EH (cell line): ENCODE data around the gene F2RL3.
A peak's percentile ranks its signal among the peaks of the same experiment; 100 is the strongest.

ENCODE experiments used
- DNase-seq: peaks from one replicate; pipeline ENCODE4 v3.0.0-alpha.2; 2015; ENCODE audit warnings: low read depth

F2RL3 gene

GRCh38 chr19:16895467-16896145 is 6.8 kb downstream of the F2RL3 start:
- no peak for DNase-seq

- no peak for DNase-seq
Observed at GRCh38 chr19:16896146-16897028, 7.6 kb downstream of the F2RL3 start.

- DNase-seq, result peak; percentile 93
Observed at GRCh38 chr19:16897029-16897855, 8.4 kb downstream of the F2RL3 start.

GRCh38 chr19:16897856-16898161 is 9.0 kb downstream of the F2RL3 start:
- no peak for DNase-seq

- no peak for DNase-seq
Observed at GRCh38 chr19:16898361-16899015, 9.7 kb downstream of the F2RL3 start.

- peak; percentile 37 for DNase-seq
Observed at GRCh38 chr19:16899566-16900075, 10.8 kb downstream of the F2RL3 start.

GRCh38 chr19:16901491-16902175 is 12.8 kb downstream of the F2RL3 start:
- DNase-seq, result no peak

- no peak for DNase-seq
Observed at GRCh38 chr19:16902545-16902944, 13.7 kb downstream of the F2RL3 start.

- DNase-seq, result no peak
Observed at GRCh38 chr19:16903347-16903746, 14.5 kb downstream of the F2RL3 start.

- DNase-seq, result no peak
Observed at GRCh38 chr19:16904599-16904998, 15.8 kb downstream of the F2RL3 start.

GRCh38 chr19:16908759-16909158 is 20.0 kb downstream of the F2RL3 start:
- no peak for DNase-seq

- no peak for DNase-seq
Observed at GRCh38 chr19:16911046-16911445, 22.2 kb downstream of the F2RL3 start.

GRCh38 chr19:16912780-16913179 is 24.0 kb downstream of the F2RL3 start:
- no peak for DNase-seq

- DNase-seq, result no peak
Observed at GRCh38 chr19:16914421-16914820, 25.6 kb downstream of the F2RL3 start.

GRCh38 chr19:16915135-16915534 is 26.3 kb downstream of the F2RL3 start:
- DNase-seq, result no peak

GRCh38 chr19:16915734-16916133 is 26.9 kb downstream of the F2RL3 start:
- DNase-seq, result no peak

GRCh38 chr19:16917401-16917800 is 28.6 kb downstream of the F2RL3 start:
- no peak for DNase-seq

- DNase-seq, result no peak
Observed at GRCh38 chr19:16919496-16919895, 30.7 kb downstream of the F2RL3 start.

- DNase-seq, result peak; percentile 89
Observed at GRCh38 chr19:16920816-16921529, 32.2 kb downstream of the F2RL3 start.

- DNase-seq, result no peak
Observed at GRCh38 chr19:16921766-16922591, 33.2 kb downstream of the F2RL3 start.
